MM.1S (cell line): Measurements from ENCODE around the gene CA10.

Experiments
- CTCF ChIP-seq: fragments of 300-600 bp; sonication (generic); IDR thresholded peaks from 2 replicates; pipeline ENCODE4 v1.5.1; 2016; ENCODE audit warnings: antibody characterized with exemption, low read length, mixed read lengths
- EZH2 ChIP-seq: fragments of 300-600 bp; sonication (generic); optimal IDR thresholded peaks from 2 replicates; pipeline ENCODE3; 2017; ENCODE audit warnings: low read depth, mild to moderate bottlenecking, antibody characterized with exemption, low read length, mixed read lengths
- EZH2phosphoT487 ChIP-seq: fragments of 300-600 bp; sonication (generic); IDR thresholded peaks from 2 replicates; pipeline ENCODE4 v1.6.1; 2018; ENCODE audit warnings: antibody characterized with exemption, low read length

- TF ChIP-seq CTCF = no peak
- no peak for TF ChIP-seq EZH2phosphoT487
- TF ChIP-seq EZH2 = no peak
These were observed 364.0 kb downstream of the CA10 start for GRCh38 chr17:51794466-51794865.
